ENCODE results near the gene ABHD1.
"Not testable (repeated sequence)": the region's sequence is repeated elsewhere in the genome, so short reads cannot be mapped to it uniquely, and the experiment has no call there.

The ABHD1 gene

DNA sequence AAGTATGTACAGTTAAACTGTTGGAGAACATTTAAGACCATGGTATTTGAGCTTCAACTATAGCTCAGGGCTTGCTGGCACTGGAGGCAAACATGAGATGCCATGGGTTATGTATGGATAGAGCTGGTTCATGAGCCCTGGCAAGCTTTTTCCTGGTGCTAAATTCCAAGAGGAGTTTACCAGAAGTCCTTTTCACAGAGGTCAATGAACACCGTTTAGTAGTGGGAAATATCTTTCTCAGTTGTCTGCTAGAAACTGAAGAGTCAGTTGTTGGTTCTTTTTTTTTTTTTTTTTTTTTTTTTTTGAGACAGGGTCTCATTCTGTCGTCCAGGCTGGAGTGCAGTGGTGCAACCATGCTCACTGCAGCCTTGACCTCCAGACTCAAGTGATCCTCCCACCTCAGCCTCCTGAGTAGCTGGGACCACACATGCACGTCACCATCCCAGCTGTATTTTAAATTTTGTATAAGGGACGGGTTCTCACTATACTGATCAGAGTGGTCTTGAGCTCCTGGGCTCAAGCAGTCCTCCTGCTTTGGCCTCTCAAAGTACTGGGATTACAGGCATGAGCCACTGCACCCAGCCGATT, 35.7 kb upstream of the ABHD1 start:
- DNase-seq: no peak

DNA sequence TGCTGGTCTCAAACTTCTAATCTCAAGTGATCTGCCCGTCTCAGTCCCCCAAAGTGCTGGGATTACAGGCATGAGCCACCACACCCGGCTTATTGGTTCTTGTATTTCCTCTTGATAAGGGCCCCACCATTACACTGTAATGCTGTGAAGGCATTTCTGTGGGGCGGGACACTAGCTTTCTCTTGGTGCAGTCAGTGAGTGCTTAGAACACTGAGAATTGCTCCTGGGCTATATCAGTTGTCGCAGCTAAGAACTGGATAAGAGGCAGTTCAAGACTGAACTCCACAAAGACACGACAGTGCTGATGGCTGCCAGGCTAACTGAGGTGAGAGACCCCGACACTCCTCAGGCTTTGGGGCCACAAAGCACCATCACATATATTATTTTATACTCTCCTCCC, 35.0 kb upstream of the ABHD1 start:
- no peak for DNase-seq

DNA sequence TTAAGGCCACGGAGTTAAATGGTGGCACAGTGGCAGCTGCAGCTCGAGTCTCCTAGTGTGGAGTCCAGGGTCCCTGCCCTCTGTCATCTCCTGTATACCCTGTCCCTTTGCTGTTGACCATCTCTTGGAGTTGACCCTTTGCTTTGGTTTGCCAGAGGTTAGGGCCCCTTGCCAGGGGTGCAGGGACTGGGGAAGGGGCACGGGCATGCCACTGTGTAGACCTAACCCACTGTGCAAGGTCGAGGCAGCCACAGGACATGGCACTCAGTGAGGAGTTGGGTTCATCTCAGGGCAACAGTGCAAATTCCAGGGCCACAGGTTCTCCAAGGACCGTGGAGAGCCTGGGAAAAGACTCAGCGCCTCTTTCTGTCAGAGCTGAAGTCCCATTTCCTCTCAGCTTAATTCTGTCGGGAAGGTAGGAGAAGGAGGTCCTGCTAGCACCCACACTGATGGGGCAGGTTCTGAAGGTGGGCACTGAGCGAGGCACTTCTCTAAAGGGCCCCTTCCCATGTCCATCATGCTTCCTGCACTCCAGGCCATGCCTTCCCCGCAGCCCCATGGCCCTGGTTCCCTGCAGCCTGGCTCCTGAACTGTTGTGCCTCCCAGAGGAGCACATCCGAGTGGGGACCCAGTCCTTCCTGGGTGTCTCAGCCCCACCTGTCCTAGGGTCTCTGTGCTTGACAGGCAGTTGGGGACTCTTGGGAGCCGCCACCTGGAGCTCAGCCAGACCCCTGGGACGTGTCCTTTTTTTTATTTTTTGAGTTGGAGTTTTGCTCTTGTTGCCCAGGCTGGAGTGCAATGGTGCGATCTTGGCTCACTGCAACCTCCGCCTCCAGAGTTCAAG, 34.3 kb upstream of the ABHD1 start:
- no peak for DNase-seq

GRCh38 chr2:27091746-27092695, 31.6 kb upstream of the ABHD1 start:
- DNase-seq: no peak

DNA sequence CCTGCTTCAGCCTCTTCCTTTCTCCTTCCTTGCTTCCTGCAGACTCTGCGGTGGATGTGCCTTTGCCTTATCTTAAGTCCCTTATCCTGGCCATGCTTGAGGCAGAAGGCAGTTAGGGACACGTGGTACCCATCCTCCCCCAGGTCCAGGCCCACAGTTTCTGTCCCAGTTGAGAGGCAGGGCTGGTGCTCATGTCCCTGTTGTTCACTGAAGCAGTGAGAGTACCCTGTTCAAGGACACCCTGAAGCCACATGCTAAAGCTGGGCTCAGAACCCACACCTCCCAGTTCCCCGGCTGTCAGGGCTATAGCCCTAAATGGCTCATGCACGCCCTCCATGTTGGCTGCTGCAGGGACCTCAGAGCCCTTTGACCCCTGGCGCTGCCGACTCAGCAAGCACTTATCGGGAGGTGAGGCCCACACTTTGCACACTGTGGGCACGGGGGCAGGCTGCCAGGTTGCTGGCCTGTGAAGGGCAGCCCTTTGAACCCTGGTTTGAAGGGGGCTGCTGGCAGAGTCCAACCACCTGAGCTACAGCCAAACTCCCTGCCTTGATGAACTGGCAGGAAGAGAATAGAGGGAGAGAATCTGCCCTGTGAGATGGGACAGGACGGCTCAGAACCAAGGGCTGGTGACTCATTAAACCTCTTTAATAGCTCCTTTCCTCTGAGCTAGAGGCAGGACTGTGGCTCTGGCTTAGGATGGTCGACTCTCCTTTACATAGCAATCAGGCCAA, 30.8 kb upstream of the ABHD1 start:
- DNase-seq: no peak

DNA sequence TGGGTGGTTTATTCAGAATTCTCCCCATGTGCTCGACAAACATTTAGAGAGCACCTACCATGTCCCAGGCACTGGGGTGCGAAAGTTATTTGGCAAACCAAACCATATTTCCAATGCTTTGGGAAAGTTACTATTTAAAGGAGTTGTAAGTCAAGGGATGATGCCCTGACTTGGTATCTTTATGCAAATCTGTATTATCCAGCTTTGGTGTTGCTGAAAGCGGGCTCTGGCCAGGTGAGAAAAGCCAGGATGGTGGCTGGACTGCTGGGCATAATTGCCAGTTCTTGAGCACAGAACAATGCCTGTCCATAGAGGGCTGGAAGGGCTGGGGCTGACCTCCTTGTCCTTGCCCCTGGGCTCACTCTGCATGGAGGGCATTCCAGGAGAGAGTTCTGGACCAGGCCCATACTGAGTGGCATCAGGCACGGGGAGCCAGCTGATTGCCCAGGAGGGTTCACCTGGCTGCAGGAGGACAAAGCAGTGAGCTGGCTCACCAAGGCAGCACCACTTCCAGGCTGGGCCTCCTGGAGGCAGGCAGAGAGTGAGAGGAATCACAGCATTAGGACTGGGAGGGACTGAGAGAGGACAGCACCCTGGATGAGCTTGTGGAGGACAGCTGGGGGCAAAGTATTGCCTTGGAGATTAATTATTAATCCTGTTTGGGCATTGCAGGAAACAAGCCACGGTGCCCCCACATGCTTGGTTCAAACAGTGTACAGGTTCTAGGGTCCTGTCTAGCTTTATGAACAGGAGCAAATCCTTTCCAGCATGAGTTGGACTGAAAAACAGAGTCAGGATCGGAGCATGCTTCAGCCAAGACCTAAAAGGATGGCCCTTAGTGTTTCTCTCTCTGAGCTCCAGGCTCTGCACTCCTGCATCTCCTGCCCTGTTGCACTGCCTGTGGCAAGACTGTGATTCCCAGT, 29.9 kb upstream of the ABHD1 start:
- no peak for DNase-seq

DNA sequence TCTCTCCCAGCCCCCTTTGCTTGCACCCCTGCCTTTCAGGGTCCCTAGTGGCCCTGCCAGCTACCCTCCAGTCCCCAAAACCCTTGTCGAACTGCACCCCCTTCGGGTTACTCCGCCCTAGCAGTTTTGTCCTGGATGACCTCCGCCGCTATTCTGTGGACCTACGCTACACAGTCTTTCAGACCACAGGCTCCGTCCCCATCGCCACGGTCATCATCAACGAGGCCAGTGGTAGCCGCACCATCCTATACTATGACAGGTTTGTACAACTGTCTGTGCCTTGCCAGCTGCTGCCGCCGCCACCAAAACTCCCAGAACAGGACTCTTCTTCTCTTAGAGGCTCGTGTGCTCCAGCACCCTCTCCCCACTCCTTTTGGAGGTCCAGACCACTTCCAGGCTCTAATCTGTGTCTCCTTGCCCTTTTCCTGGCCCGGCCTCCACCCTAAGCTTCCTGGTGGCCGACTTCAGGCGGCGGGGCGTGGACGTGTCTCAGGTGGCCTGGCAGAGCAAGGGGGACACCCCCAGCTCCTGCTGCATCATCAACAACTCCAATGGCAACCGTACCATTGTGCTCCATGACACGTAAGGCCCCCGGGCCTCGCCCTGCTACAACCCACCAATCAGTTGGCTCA, 29.1 kb upstream of the ABHD1 start:
- DNase-seq: no peak

DNA sequence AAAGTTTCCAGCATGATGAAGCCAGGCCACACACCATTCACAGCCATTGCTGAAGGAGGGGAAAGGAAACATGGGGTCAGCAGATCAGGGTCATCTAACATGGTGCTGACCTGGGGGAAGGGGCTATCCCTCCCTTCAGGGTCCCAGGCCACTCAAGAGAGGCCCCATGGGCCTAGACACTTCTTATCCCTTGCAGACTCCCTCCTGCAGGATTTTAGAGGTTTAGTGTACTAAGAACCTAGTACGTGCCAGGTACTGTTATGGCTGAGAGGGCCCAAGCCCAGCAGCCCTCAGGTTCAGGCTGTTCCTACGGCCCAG, 28.2 kb upstream of the ABHD1 start:
- no peak for DNase-seq

- DNase-seq: peak; percentile 55
These were observed 27.6 kb upstream of the ABHD1 start for GRCh38 chr2:27095745-27096651.

DNA sequence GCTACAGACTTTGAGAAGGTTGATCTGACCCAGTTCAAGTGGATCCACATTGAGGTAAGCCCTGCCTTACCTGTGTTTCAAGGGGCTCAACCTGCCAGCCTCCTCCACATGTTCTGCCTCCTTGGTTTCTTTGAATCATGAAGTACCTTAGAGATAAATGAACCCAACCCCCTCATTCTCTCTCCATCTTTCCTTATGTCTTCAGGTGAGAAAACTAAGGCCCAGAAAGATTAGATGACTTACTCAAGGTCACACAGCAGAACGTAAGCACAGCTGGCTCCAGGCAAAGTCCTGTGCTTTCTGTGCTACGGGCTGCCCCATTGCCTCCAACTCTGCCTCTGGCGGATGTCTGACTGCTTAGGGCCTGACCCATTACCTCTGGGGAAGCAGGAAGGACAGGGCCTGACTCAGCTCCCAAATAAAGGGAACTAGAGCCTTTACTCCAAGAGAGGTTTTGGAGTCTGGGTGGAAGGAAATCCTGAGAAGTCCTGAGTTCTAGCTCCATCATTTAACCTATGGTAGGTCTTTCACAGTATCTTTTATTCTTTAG, 26.8 kb upstream of the ABHD1 start:
- no peak for DNase-seq

DNA sequence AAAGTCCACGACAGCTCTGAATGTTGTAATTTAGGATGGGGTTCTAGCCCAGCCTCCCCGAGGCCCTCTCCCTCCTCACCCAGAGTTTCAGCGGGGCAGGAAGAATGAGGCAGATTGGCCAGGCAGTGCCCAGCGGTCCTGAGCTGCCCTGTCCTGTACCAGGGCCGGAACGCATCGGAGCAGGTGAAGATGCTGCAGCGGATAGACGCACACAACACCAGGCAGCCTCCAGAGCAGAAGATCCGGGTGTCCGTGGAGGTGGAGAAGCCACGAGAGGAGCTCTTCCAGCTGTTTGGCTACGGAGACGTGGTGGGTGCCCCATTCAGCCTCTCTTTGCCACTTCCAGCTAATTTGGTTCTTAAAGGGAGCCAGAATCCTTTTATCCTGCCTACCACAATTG, 26.3 kb upstream of the ABHD1 start:
- no peak for DNase-seq

DNA sequence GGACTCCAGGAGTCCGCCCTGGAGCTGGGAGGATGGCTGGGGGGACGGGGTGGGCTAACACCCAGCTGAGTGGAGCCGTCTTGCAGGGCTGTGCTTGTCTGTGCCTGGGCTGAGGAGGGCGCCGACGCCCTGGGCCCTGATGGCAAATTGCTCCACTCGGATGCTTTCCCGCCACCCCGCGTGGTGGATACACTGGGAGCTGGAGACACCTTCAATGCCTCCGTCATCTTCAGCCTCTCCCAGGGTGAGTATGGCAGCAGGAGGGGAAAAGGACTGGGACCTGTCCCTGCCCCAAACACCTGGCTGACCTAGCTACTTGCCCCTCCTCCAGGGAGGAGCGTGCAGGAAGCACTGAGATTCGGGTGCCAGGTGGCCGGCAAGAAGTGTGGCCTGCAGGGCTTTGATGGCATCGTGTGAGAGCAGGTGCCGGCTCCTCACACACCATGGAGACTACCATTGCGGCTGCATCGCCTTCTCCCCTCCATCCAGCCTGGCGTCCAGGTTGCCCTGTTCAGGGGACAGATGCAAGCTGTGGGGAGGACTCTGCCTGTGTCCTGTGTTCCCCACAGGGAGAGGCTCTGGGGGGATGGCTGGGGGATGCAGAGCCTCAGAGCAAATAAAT, 24.2 kb upstream of the ABHD1 start:
- no peak for DNase-seq

DNA sequence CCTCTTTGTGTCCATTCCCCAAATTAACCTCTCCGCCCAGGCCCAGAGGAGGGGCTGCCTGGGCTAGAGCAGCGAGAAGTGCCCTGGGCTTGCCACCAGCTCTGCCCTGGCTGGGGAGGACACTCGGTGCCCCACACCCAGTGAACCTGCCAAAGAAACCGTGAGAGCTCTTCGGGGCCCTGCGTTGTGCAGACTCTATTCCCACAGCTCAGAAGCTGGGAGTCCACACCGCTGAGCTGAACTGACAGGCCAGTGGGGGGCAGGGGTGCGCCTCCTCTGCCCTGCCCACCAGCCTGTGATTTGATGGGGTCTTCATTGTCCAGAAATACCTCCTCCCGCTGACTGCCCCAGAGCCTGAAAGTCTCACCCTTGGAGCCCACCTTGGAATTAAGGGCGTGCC, 23.6 kb upstream of the ABHD1 start:
- no peak for DNase-seq

- DNase-seq: no peak
These were observed 21.3 kb upstream of the ABHD1 start for GRCh38 chr2:27102329-27102728.

- DNase-seq: no peak
These were observed 17.6 kb upstream of the ABHD1 start for GRCh38 chr2:27105981-27106380.

GRCh38 chr2:27108221-27108620, 15.4 kb upstream of the ABHD1 start:
- DNase-seq: no peak

DNA sequence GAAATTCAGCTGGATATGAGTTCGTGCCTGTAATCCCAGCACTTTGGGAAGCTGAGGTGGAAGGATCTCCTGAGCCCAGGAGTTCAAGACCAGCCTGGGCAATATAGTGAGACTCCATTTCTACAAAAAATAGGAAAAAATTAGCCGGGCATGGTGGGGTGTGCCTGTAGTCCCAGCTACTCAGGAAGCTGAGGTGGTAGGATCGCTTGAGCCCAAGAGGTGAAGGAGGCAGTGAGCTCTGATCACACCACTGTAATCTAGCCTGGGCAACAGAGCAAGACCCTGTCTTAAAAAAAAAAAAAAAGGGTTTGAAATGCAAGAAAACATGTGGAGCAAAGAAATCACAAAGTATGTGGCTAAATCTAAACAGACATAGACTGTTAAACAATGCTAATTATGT, 14.5 kb upstream of the ABHD1 start:
- DNase-seq: no peak

- not testable (repeated sequence) for DNase-seq
These were observed 12.8 kb upstream of the ABHD1 start for GRCh38 chr2:27110603-27111352.

Measured in CD4-positive, alpha-beta T cell treated with Interleukin-21 for 1 hour (primary cell).